Erythroblast (primary cell): ENCODE results near the gene ATG9A.

ENCODE experiments used
- GATA1 ChIP-seq: IDR thresholded peaks from 2 replicates; pipeline ENCODE4 v1.6.1; 2011; ENCODE audit warnings: low read depth, mild to moderate bottlenecking, control low read depth, low read length, moderate library complexity
- POLR2A ChIP-seq: IDR thresholded peaks from 2 replicates; pipeline ENCODE4 v1.6.1; 2011; ENCODE audit warnings: mild to moderate bottlenecking, low read length

- TF ChIP-seq POLR2A (no peak), GATA1 (no peak)
Observed at GRCh38 chr2:219213486-219214071, 15.9 kb downstream of the ATG9A start.
